NOMO-1 (cell line): ENCODE data around the gene OR2J2.
"Not testable (repeated sequence)": the region's sequence is repeated elsewhere in the genome, so short reads cannot be mapped to it uniquely, and the experiment has no call there.

Experiments used
- DNase-seq, 2 experiments: peaks; one replicate each; lab custom pipeline; 2025; ENCODE audit not compliant: unreplicated experiment in 2 of 2; lab: John Stamatoyannopoulos, UW

The OR2J2 gene

DNA sequence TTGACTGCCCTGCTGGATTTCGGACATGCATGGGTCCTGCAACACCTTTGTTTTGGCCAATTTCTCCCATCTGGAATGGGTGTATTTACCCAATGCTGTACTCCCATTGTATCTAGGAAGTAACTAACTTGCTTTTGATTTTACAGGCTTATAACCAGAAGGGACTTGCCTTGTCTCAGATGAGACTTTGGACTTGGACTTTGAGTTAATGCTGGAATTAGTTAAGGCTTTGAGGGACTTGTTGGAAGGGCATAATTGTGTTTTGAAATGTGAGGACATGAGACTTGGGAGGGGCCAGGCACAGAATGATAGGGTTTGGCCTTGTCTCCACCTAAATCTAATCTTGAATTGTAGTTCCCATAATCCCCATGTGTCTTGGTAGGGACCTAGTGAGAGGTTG is 47.3 kb downstream of the OR2J2 start:
- not testable (repeated sequence) for DNase-seq
